ENCODE measurements around the gene TMEM184C.

DNA sequence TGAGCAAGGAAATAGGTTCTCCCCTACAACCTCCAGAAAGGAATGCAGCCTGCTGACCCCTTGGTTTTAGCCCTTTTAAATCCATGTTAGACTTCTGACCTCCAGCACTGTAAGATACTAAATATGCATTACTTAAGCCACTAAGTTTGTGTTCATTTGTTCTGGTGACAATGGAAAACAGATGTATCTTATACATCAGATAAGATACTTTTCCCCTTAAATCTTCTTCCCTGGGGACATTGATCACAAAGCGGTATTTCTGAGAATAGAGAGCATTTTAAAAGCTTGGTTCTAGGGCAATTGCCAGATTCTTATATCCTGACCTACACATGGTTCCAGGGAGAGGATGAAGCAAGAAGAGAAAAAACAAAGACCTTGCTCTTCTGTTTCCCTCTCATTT lies 6.5 kb upstream of the TMEM184C start:
- TF ChIP-seq, protein P1, sequence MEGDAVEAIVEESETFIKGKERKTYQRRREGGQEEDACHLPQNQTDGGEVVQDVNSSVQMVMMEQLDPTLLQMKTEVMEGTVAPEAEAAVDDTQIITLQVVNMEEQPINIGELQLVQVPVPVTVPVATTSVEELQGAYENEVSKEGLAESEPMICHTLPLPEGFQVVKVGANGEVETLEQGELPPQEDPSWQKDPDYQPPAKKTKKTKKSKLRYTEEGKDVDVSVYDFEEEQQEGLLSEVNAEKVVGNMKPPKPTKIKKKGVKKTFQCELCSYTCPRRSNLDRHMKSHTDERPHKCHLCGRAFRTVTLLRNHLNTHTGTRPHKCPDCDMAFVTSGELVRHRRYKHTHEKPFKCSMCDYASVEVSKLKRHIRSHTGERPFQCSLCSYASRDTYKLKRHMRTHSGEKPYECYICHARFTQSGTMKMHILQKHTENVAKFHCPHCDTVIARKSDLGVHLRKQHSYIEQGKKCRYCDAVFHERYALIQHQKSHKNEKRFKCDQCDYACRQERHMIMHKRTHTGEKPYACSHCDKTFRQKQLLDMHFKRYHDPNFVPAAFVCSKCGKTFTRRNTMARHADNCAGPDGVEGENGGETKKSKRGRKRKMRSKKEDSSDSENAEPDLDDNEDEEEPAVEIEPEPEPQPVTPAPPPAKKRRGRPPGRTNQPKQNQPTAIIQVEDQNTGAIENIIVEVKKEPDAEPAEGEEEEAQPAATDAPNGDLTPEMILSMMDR (IDR thresholded peaks at IDR 0.05) = no peak
- no peak for TF ChIP-seq EP300 (IDR thresholded peaks at IDR 0.05)
- no peak for TF ChIP-seq POLR2A (IDR thresholded peaks at IDR 0.05; ENCODE audit: low read depth)

All from esophagus muscularis mucosa (tissue), 4 donors.